NB4 (cell line): ENCODE measurements around the gene AGER.

Source experiments
- CTCF ChIP-seq: IDR thresholded peaks from one replicate; pipeline ENCODE4 v1.5.1; 2012; ENCODE audit warnings: low read depth, low read length
- MAX ChIP-seq: IDR thresholded peaks from 2 replicates; pipeline ENCODE4 v1.6.1; 2011; ENCODE audit warnings: low read depth, low read length
- POLR2A ChIP-seq: IDR thresholded peaks from 2 replicates; pipeline ENCODE4 v1.6.1; 2011; ENCODE audit warnings: mild to moderate bottlenecking; ENCODE audit not compliant: insufficient read length; ENCODE audit errors: extremely low read depth

- TF ChIP-seq POLR2A = no peak
- TF ChIP-seq CTCF = no peak
- no peak for TF ChIP-seq MAX
These were observed 39.5 kb upstream of the AGER start, which contains the start of gene NOTCH4 for GRCh38 chr6:32223258-32224235.
